Muscle of arm (tissue), 12 donors: ENCODE results near the gene C3orf49. TPM values are rescaled to one million over a fixed set of nuclear protein-coding genes. Genes with fewer than 3 reads are reported as not detected.
A peak's percentile ranks its signal among the peaks of the same experiment; 100 is the strongest.

ENCODE experiments used
- DNase-seq: peaks from one replicate; pipeline ENCODE4 v3.0.0-alpha.2; 2013
- polyA plus RNA-seq, 12 donors: library from polyadenylated mRNA; unstranded; fragments of 120-200 nt; gene quantifications; one replicate each; pipeline ENCODE4 v1.2.1, GENCODE V29; 2013; ENCODE audit not compliant: insufficient read length in 12 of 12

C3orf49 gene
- polyA plus RNA-seq, 12 donors = 0.16 to 0.97 (median 0.35) TPM; not detected in 3

GRCh38 chr3:63849175-63849574, 30.1 kb downstream of the C3orf49 start:
- no peak for DNase-seq

- DNase-seq = no peak
Observed at GRCh38 chr3:63851287-63851686, 32.2 kb downstream of the C3orf49 start.

GRCh38 chr3:63853106-63853505, 34.0 kb downstream of the C3orf49 start:
- no peak for DNase-seq

- DNase-seq = no peak
Observed at GRCh38 chr3:63855333-63855940, 36.3 kb downstream of the C3orf49 start.

- DNase-seq = no peak
Observed at GRCh38 chr3:63857311-63857710, 38.2 kb downstream of the C3orf49 start.

- no peak for DNase-seq
Observed at GRCh38 chr3:63860776-63861175, 41.7 kb downstream of the C3orf49 start.

GRCh38 chr3:63861306-63861705, 42.2 kb downstream of the C3orf49 start:
- no peak for DNase-seq

GRCh38 chr3:63862804-63863149, 43.7 kb downstream of the C3orf49 start:
- no peak for DNase-seq

GRCh38 chr3:63863150-63864007, 44.3 kb downstream of the C3orf49 start, which contains the start of the genes ATXN7 and THOC7:
ATXN7 (plus strand) TSS chr3:63863867; CDS start chr3:63912599, 48,732 bp downstream.
THOC7 (minus strand) TSS chr3:63863805; CDS start chr3:63863790, 15 bp downstream.
- peak; percentile 46 for DNase-seq

GRCh38 chr3:63864008-63864964, 45.2 kb downstream of the C3orf49 start:
- DNase-seq = peak; percentile 27

- DNase-seq = no peak
Observed at GRCh38 chr3:63864965-63865327, 45.8 kb downstream of the C3orf49 start.

GRCh38 chr3:63867225-63867624, 48.1 kb downstream of the C3orf49 start:
- DNase-seq = no peak

- no peak for DNase-seq
Observed at GRCh38 chr3:63869940-63870614, 51.0 kb downstream of the C3orf49 start.

- DNase-seq = no peak
Observed at GRCh38 chr3:63870615-63871005, 51.5 kb downstream of the C3orf49 start.

GRCh38 chr3:63872135-63872924, 53.2 kb downstream of the C3orf49 start:
- no peak for DNase-seq

GRCh38 chr3:63874769-63875168, 55.7 kb downstream of the C3orf49 start:
- no peak for DNase-seq

GRCh38 chr3:63875510-63875909, 56.4 kb downstream of the C3orf49 start:
- no peak for DNase-seq

- DNase-seq = no peak
Observed at GRCh38 chr3:63876260-63876659, 57.2 kb downstream of the C3orf49 start.

- DNase-seq = no peak
Observed at GRCh38 chr3:63877737-63878393, 58.8 kb downstream of the C3orf49 start.
